ENCODE measurements around the gene CHTF18.
A peak's percentile ranks its signal among the peaks of the same experiment; 100 is the strongest.

The CHTF18 gene

DNA sequence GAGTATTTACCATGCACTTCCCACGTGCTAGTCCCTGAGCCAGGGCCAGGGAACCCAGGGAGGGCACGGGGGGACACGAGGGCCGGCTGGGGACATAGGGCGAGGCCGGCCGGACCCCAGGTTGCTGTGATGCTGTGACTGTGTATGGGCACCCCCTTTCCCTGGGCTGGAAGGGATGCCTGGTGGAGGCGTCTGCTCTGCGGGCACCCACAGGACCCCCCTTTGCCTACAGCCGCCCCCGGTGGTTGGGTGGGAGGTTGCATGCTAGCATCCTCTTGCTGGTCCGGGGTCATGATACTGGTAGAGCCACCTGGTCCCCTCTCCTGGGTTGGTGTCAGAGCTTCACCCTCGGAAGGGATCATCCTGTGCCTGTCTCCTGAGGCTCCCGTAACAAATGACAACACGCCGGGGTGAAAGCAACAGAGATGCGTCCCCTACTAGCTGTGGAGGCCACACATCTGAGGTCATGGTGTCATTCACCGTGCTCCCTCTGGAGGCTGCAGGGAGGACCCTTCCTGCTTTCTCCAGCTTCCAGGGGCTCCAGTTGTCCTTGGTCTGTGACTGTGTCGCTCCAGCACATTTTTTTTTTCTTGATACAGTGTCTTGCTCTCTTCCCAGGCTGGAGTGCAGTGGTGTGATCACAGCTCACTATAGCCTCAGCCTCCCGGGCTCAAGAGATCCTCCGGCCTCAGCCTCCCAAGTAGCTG is 44.5 kb upstream of the CHTF18 start:
- Mint-ChIP-seq H3K9me3 (no peaks in the 10 kb centered on the region), H3K27ac (no peak overlapping the region), H3K27me3 (ENCODE audit: low read depth, poor library complexity) (peaks cover 13% of the 10 kb centered on the region), H3K4me1 (peaks cover 14% of the 10 kb centered on the region), H3K36me3 (ENCODE audit: low read depth) (no peaks in the 10 kb centered on the region), H3K4me3 (no peak overlapping the region)
- DNase-seq = no peak
- TF ChIP-seq, protein P1, sequence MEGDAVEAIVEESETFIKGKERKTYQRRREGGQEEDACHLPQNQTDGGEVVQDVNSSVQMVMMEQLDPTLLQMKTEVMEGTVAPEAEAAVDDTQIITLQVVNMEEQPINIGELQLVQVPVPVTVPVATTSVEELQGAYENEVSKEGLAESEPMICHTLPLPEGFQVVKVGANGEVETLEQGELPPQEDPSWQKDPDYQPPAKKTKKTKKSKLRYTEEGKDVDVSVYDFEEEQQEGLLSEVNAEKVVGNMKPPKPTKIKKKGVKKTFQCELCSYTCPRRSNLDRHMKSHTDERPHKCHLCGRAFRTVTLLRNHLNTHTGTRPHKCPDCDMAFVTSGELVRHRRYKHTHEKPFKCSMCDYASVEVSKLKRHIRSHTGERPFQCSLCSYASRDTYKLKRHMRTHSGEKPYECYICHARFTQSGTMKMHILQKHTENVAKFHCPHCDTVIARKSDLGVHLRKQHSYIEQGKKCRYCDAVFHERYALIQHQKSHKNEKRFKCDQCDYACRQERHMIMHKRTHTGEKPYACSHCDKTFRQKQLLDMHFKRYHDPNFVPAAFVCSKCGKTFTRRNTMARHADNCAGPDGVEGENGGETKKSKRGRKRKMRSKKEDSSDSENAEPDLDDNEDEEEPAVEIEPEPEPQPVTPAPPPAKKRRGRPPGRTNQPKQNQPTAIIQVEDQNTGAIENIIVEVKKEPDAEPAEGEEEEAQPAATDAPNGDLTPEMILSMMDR (IDR thresholded peaks at IDR 0.05) = no peak

DNA sequence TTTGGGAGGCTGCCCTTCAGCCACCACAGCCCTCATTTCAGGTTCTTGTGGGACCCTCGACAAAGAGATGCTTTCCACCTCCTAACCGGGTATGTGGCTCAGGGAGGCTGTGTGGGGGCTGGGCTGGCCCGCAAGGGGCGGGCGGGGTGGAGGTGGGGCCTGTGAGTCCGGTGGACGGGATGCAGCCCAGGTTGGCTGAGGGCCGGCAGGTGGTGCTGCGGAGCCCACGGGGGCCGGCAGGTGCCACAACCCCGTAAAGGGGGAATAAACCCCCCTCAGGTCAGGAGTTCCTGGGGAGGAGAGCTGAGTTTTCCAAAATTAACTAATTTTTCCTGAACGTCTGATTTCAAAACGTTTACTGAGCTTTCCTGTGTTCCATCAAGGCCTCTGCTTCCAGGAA is 42.7 kb upstream of the CHTF18 start:
- Mint-ChIP-seq H3K4me3 (no peak overlapping the region), H3K27ac (no peak overlapping the region), H3K36me3 (ENCODE audit: low read depth) (no peaks in the 10 kb centered on the region), H3K9me3 (no peaks in the 10 kb centered on the region), H3K4me1 (peaks cover 5% of the 10 kb centered on the region), H3K27me3 (ENCODE audit: low read depth, poor library complexity) (peaks cover 18% of the 10 kb centered on the region)
- peak; percentile 73 for DNase-seq
- TF ChIP-seq, protein P1 (IDR thresholded peaks at IDR 0.05) = peak; percentile 58

DNA sequence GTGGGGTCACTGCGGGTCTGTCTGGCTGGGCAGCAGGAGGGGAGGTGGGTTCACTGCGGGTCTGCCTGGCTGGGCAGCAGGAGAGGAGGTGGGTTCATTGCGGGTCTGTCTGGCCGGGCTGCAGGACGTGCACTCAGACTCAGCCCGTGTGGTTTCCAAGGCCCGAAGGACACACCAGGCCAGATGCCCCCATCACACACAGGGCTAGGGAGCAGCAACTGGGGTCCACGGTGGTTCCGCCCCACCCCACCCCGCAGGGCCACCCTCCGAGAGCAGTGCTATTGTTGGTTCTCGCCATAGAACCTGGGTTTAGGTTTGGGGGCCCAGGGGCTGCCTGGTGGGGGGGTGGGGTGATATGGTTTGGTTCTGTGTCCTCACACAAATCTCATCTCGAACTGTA is 41.8 kb upstream of the CHTF18 start:
- H3K27me3 Mint-ChIP-seq (ENCODE audit: low read depth, poor library complexity) = peaks cover 27% of the 10 kb centered on the region
- no peaks in the 10 kb centered on the region for H3K36me3 Mint-ChIP-seq (ENCODE audit: low read depth)
- H3K4me1 Mint-ChIP-seq = peaks cover 13% of the 10 kb centered on the region
- TF ChIP-seq, protein P1 (IDR thresholded peaks at IDR 0.05) = no peak
- H3K27ac Mint-ChIP-seq = no peak overlapping the region
- H3K4me3 Mint-ChIP-seq = no peak overlapping the region
- H3K9me3 Mint-ChIP-seq = no peaks in the 10 kb centered on the region
- DNase-seq = no peak

DNA sequence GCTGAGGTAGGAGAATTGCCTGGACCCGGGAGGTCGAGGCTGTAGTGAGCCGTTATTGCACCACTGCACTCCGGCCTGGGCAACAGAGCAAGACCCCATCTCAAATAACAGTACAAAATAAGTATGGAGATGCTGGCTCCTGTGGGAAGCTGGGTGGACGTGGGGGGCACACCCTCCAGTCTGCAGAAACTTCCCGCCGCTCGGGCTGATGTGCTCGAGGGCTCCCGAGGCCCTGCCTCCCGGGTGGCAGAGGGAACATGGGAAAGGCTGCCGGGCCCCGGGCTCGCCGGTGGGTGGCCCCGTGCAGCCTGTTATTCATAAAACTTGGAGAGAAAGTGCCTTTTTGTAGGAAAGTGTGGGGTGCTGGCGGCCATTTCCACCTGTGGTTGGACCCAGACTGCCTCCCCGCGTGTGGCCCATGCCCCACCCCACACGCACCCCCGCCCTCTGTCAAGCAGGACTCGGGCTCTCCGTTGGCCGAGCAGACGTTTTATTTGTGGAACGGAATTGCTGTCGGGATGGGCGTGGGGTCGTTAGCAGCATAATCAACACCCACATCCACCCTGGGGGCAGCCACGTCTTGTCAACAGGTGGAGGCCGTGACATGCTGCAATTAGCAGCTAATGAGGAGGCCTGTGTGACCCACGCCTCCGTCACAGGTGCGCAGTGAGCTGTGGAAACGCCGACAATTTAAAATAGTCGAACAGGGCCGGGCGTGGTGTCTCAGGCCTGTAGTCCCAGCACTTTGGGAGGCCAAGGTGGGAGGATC is 40.3 kb upstream of the CHTF18 start:
- Mint-ChIP-seq H3K36me3 (ENCODE audit: low read depth) (no peaks in the 10 kb centered on the region), H3K27me3 (ENCODE audit: low read depth, poor library complexity) (peaks cover 41% of the 10 kb centered on the region), H3K27ac (no peak overlapping the region), H3K9me3 (no peaks in the 10 kb centered on the region), H3K4me1 (peaks cover 24% of the 10 kb centered on the region), H3K4me3 (no peak overlapping the region)
- DNase-seq = no peak
- TF ChIP-seq, protein P1 (IDR thresholded peaks at IDR 0.05) = no peak

DNA sequence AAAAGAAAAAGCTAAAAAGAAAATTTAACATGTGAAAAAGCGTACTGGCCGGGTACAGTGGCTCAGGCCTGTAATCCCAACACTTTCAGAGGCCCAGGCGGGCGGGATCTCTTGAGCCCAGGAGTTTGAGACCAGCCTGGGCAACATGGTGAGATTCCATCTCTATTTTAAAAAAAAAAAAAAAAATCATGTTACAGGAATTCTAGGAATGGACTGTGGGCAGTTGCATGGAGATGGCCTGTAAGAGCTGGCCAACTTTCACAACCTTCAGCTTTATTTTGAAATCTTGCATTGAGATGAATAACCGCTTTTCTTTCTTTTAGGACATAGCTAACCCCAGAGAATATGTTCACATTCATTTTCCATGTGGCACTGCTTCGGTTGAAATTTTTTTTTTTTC is 39.4 kb upstream of the CHTF18 start:
- no peaks in the 10 kb centered on the region for H3K9me3 Mint-ChIP-seq
- H3K36me3 Mint-ChIP-seq (ENCODE audit: low read depth) = no peaks in the 10 kb centered on the region
- H3K4me1 Mint-ChIP-seq = peaks cover 24% of the 10 kb centered on the region
- TF ChIP-seq, protein P1 (IDR thresholded peaks at IDR 0.05) = no peak
- peaks cover 45% of the 10 kb centered on the region for H3K27me3 Mint-ChIP-seq (ENCODE audit: low read depth, poor library complexity)
- no peak overlapping the region for H3K27ac Mint-ChIP-seq
- H3K4me3 Mint-ChIP-seq = no peak overlapping the region
- no peak for DNase-seq

All from nephron progenitor cell (in vitro differentiated cells).